ENCODE results near the gene CEBPB. TPM values are rescaled to one million over a fixed set of nuclear protein-coding genes. Genes with fewer than 3 reads are reported as not detected.

The CEBPB gene
- polyA plus RNA-seq: 10 to 100 TPM; 15.3 to 27.6 (median 22.9) TPM

DNA sequence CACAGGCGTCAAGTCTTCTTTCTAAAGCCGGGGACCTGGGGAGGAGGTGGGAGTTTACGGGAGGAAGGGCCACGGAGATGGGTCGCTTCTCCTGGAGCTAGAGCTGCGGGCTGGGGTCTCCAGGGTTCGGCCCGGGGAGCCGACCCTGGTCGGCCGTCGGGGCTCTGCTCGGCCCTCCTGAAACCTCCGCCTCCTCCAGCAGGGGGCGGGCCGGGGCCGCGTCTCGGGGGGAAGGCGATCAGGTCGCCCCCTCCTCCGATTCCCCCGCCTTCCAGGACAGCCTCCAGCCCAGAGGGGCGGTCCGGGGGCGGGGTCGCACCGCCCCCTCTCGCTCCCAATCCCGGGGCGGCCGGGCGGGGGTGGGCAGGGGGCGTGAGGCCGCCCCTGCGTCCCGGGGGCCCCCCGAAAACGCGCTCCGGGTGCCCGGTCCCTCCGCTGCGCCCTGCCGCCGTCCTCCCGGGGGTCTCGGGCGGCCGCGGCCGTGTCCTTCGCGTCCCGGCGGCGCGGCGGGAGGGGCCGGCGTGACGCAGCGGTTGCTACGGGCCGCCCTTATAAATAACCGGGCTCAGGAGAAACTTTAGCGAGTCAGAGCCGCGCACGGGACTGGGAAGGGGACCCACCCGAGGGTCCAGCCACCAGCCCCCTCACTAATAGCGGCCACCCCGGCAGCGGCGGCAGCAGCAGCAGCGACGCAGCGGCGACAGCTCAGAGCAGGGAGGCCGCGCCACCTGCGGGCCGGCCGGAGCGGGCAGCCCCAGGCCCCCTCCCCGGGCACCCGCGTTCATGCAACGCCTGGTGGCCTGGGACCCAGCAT is at the start of gene CEBPB:
TSS of gene CEBPB (plus strand) at position 580 of the 814 bp plus-strand sequence. CDS start at position 784, 204 bp downstream.
- Mint-ChIP-seq H3K27me3 (ENCODE audit: low read depth in 3 of 3) (peaks cover 5 to 10% (median 7%) of the 10 kb centered on the region in 3 donors), H3K27ac (peak within 1 kb of the TSS in 5 of 6 donors; percentile 57 to 89 (median 81)), H3K4me1 (peaks cover 27 to 28% of the 10 kb centered on the region in 2 donors), H3K9me3 (no peaks in the 10 kb centered on the region), H3K4me3 (peak within 1 kb of the TSS; percentile 80 to 87 (median 85)), H3K36me3 (peaks cover 0 to 5% (median 0%) of the 10 kb centered on the region in 3 donors)
- DNase-seq: peak; percentile 81 to 86 (median 85)

DNA sequence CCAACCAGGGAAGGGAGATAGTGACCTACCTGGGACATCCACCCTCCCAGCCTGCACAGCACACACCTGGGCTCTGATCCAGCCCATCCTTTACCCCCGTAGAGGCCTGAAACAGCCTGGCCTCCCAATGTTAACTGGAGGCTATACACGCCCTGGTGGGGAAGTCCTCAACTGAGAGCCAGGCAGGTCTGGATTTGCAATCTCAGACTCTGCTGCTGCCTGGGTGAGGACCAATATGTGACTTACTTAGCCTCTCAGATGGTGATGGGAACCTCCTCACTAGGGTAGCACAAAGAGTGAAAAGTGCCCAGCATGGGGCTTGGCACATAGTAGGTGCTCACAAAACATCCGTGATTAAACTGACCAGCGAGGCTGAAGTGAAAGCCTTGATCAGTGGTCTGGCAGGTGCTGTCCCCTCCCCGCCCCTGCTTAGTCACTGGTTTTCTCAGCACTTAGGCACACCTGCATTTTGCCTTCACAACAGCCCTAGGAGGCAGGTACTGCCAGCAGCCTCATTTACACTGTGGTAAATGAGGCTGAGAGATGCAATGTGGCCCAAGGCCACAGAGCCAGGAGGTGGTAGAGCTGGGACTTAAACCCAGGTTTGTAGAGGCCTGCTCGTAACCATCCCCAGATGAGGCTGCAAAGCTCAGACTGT is 49.5 kb upstream of the CEBPB start:
- H3K4me1 Mint-ChIP-seq: peaks cover 28 to 37% of the 10 kb centered on the region in 2 donors
- H3K4me3 Mint-ChIP-seq: no peak overlapping the region
- peak overlapping the region in 1 of 6 donors; percentile 7 for H3K27ac Mint-ChIP-seq
- peaks cover 7 to 11% (median 9%) of the 10 kb centered on the region in 3 donors for H3K36me3 Mint-ChIP-seq
- H3K27me3 Mint-ChIP-seq (ENCODE audit: low read depth in 3 of 3): peaks cover 0 to 3% (median 2%) of the 10 kb centered on the region in 3 donors
- no peak for DNase-seq
- H3K9me3 Mint-ChIP-seq: no peaks in the 10 kb centered on the region

DNA sequence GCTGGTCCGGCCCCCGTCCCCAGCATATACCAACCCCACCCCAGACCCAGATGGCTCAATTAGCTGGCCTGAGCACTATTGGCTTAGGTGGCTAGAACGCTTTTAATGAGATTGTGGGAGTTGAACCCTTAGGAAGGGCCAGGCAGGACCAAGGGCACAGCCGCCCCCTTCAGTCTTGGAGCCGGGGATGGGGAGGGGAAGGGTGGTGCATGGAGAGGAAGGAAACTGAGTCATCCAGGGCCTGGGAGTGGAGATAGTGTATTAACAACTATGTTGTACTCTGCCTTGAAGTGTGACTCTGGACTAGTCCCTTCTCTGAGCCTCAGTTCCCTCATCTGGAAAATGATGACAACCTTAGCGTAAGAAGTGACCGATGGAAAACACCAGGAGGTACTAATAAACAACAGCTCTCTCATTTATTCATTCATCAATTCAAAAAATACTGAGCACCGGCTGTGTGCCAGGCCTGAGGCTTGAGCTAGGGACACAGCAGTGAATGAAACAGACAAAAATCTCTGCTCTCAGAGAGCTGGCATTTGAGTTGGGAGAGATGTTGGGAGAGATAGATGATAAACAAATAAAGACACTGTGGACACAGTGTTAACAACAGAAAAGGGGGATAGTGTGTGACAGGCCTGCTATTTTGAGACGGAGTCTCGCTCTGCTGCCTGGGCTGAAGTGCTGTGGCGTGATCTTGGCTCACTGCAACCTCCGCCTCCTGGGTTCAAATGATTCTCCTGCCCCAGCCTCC is 48.6 kb upstream of the CEBPB start:
- DNase-seq: no peak
- H3K36me3 Mint-ChIP-seq: peaks cover 7 to 11% (median 9%) of the 10 kb centered on the region in 3 donors
- no peak overlapping the region for H3K4me3 Mint-ChIP-seq
- peak overlapping the region in 1 of 6 donors; percentile 53 for H3K27ac Mint-ChIP-seq
- peaks cover 0 to 3% (median 2%) of the 10 kb centered on the region in 3 donors for H3K27me3 Mint-ChIP-seq (ENCODE audit: low read depth in 3 of 3)
- H3K9me3 Mint-ChIP-seq: no peaks in the 10 kb centered on the region
- H3K4me1 Mint-ChIP-seq: peaks cover 36 to 44% of the 10 kb centered on the region in 2 donors

DNA sequence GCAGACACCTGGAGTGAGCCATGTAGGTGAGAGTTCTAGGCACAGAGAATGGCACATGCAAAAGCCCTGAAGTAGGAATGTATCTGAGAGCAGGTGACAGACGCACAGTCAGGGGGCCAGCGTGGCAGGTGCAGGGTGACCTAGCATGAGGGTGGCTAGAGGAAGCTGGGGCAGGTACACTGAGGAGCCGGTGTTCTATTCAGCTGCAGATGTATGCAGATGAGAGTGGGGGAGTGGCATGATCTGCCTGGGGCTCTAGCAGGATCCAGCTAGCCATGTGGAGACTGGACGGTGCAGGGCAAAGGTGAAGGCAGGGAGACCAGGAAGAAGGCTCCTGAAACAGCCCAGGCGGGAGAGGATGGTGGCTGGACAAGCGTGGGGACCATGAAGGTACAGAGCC is 47.8 kb upstream of the CEBPB start:
- H3K27ac Mint-ChIP-seq: peak overlapping the region in 3 of 6 donors; percentile 8 to 68 (median 60)
- peaks cover 6 to 7% (median 6%) of the 10 kb centered on the region in 3 donors for H3K36me3 Mint-ChIP-seq
- DNase-seq: no peak
- peaks cover 42 to 46% of the 10 kb centered on the region in 2 donors for H3K4me1 Mint-ChIP-seq
- H3K27me3 Mint-ChIP-seq (ENCODE audit: low read depth in 3 of 3): peaks cover 0 to 3% (median 2%) of the 10 kb centered on the region in 3 donors
- H3K9me3 Mint-ChIP-seq: no peaks in the 10 kb centered on the region
- no peak overlapping the region for H3K4me3 Mint-ChIP-seq

DNA sequence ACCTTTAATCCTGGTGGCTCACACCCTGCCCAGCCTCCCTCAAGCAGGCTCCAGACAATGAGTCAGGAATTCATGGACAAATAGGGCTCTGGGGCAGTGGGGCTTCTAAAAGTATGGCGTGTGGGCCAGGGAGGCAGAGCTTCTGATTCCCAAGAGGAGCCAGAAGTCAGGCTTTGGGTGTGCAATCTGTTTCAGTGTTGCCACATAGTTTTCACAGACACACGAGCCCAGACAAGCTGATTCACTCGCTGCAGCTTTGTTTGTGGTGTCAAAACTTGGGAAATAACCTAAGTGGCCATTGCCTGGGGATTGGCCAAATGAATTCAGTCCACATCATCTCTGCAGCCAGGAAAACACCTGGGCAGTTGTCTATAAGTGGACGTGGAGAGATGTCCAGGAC is 46.3 kb upstream of the CEBPB start:
- Mint-ChIP-seq H3K4me3 (no peak overlapping the region), H3K27me3 (ENCODE audit: low read depth in 3 of 3) (peaks cover 0 to 5% (median 2%) of the 10 kb centered on the region in 3 donors), H3K9me3 (no peaks in the 10 kb centered on the region), H3K36me3 (peaks cover 6 to 7% (median 6%) of the 10 kb centered on the region in 3 donors), H3K27ac (peak overlapping the region in 1 of 6 donors; percentile 23), H3K4me1 (peaks cover 50 to 62% of the 10 kb centered on the region in 2 donors)
- no peak for DNase-seq

DNA sequence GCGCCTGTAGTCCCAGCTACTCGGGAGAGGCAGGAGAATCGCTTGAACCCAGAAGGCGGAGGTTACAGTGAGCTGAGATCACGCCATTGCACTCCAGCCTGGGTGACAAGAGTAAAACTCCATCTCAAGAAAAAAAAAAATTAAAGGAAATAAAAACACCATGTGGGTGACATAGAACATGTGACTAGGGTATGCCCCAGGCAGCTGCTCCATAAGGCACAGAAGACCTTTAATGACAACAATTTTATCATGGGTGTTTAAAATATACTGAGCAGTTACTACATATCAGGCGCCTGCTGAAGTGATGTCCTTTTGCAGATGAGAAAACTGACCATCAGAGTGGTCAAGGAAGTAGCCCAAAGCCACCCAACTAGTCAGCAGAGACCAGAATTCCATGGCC is 45.1 kb upstream of the CEBPB start:
- Mint-ChIP-seq H3K4me1 (peaks cover 49 to 64% of the 10 kb centered on the region in 2 donors), H3K36me3 (peaks cover 3 to 6% (median 6%) of the 10 kb centered on the region in 3 donors), H3K27ac (peak overlapping the region in 5 of 6 donors; percentile 7 to 97 (median 94)), H3K27me3 (ENCODE audit: low read depth in 3 of 3) (peaks cover 0 to 2% (median 0%) of the 10 kb centered on the region in 3 donors), H3K4me3 (peak overlapping the region in 2 of 5 donors; percentile 82 to 85), H3K9me3 (no peaks in the 10 kb centered on the region)
- no peak for DNase-seq

DNA sequence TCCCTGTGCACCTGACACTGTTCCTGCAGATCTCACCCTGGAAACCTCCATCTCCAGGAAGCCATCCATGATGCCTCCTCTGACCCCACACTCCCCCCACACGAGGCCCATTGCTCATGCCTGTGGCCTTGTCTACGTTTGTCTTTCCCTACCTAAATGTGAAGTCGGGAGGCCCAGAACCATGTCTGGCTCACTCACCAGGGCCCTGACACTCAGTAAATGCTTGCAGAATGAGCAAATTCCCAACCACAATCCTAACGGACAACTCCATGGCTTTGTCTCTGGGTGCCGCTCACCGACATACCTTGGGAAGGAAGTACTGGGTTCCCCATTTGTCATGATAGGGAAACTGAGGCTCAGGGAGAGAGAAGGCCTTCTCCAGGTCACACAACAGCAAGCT is 44.4 kb upstream of the CEBPB start:
- DNase-seq: no peak
- peak overlapping the region; percentile 76 to 85 (median 79) for H3K4me3 Mint-ChIP-seq

DNA sequence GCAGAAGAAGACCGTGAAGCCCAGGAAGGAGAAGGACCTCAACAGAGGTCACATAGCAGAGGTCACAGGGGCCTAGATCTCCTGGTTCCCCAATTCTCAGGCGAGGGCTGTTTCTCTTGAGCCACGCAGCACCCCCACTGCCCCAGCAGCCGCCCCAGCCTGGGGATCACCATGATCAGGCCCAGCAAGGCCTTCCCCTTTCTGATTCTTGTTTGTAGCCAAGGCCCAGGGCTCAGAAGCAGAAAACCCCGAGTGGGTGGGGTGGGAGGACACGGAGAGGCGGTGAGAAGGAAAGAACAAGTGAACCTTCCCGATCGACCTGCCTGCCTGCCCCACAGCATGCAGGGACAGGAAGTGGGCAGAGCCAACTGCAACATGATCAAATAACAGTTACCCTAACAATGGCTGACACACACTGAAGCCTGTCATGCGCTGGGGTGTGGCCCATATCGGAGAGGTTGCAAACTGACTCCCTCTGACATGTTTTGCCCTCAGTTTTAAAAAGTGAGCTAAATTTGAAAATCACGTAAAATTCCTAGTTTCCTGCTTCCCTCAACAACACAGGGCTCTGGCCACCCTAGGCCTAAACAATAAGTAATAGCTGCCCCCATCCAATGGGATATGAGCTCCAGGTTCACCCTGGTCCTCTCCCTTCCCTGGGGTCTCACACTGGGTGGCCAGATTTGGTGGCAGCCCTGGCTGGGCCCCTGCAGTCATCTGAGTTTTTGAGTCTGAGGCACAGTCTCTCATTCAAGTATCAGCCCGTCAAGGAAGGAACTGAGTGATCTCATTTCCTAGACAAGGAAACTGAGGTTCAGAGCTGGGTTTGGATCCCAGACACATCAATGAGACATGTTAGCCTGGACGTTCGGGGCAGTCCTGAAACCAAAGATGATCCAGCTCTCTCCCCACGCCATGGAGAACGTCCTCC is 43.6 kb upstream of the CEBPB start:
- Mint-ChIP-seq H3K4me3 (peak overlapping the region; percentile 76 to 85 (median 79)), H3K36me3 (peaks cover 2 to 6% (median 3%) of the 10 kb centered on the region in 3 donors), H3K27me3 (ENCODE audit: low read depth in 3 of 3) (peaks cover 0 to 2% (median 0%) of the 10 kb centered on the region in 3 donors), H3K4me1 (peaks cover 58 to 73% of the 10 kb centered on the region in 2 donors), H3K9me3 (no peaks in the 10 kb centered on the region), H3K27ac (peak overlapping the region; percentile 89 to 97 (median 94))
- peak; percentile 66 to 72 (median 68) for DNase-seq

More for the DNA sequence above, 44.4 kb upstream of the CEBPB start:
- peaks cover 3 to 6% (median 6%) of the 10 kb centered on the region in 3 donors for H3K36me3 Mint-ChIP-seq
- H3K9me3 Mint-ChIP-seq: no peaks in the 10 kb centered on the region
- peak overlapping the region; percentile 89 to 97 (median 94) for H3K27ac Mint-ChIP-seq
- H3K27me3 Mint-ChIP-seq (ENCODE audit: low read depth in 3 of 3): peaks cover 0 to 2% (median 0%) of the 10 kb centered on the region in 3 donors
- peaks cover 53 to 68% of the 10 kb centered on the region in 2 donors for H3K4me1 Mint-ChIP-seq

DNA sequence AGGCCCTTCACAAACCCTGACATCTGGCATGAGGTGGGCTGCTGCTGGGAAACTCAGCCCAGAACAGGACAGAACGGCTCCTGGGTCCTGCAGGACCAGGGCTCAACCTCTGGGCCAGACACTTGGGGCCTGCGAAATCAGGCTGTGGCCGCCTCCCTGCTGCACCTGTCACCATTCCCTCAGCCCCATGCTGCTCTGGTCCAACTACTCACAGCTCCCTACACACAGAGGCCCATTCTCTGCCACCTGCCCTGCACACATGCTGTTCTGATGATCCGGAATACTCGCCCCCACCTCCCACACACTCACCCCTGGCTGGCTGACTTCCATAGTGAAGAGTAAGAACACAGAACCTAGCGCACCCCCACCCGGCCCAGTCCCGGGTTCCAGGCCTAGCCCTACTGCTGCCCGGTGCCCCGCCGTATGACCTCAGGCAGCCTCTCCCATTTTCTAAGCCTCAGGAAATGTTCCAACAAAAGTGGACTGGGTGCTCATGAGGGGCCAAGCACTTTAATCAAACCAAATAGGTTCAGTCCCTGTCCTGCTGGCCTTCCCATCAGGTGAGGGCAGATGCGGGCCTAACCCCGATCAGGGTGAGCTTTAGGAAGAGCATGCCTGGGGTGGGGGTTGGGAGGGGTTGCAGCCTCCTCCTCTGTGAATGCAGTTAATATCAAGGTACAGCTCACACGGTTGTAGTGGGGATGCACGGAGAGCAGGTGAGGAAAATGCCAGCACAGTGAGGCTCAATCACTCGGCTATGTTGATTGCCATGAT is 41.0 kb upstream of the CEBPB start:
- Mint-ChIP-seq H3K4me1 (peaks cover 70 to 85% of the 10 kb centered on the region in 2 donors), H3K27ac (peak overlapping the region in 5 of 6 donors; percentile 5 to 97 (median 85)), H3K9me3 (no peaks in the 10 kb centered on the region), H3K4me3 (peak overlapping the region in 2 of 5 donors; percentile 4 to 9), H3K36me3 (no peaks in the 10 kb centered on the region), H3K27me3 (ENCODE audit: low read depth in 3 of 3) (peaks cover 0 to 9% (median 0%) of the 10 kb centered on the region in 3 donors)
- no peak for DNase-seq

DNA sequence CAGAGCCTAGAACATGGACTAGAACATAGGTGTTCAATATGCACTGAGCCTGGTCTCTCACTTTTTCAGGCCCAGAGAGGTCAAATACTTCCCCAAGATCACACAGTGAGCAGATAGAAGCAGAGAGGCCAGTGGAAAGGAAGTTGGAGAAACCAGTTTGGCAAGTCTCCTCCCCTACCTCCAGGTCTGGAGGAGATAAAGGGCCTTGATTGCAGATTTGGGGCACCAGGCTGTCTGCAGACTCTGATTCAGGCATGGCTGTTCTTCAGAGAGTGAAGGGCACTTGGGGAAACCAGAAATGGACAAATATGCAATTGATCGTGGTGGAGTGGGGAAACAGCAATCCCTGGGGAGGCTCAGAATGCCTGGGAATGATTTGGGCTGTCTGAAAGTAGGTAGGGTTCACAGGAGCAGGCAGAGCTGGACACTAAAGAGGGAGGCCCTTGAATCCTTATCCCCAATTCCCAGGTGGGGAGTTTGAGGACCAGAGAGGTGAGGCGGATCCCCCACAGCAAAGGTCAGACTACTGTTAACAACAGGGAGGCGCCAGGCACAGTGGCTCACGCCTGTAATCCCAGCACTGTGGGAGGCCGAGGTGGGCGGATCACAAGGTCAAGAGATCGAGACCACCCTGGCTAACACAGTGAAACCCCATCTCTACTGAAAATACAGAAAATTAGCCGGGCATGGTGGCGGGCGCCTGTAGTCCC is 39.4 kb upstream of the CEBPB start:
- no peak for DNase-seq
- H3K4me3 Mint-ChIP-seq: peak overlapping the region; percentile 24 to 87 (median 61)
- H3K36me3 Mint-ChIP-seq: no peaks in the 10 kb centered on the region
- peaks cover 0 to 11% (median 2%) of the 10 kb centered on the region in 3 donors for H3K27me3 Mint-ChIP-seq (ENCODE audit: low read depth in 3 of 3)
- peaks cover 65 to 79% of the 10 kb centered on the region in 2 donors for H3K4me1 Mint-ChIP-seq
- peak overlapping the region in 5 of 6 donors; percentile 22 to 97 (median 81) for H3K27ac Mint-ChIP-seq
- H3K9me3 Mint-ChIP-seq: no peaks in the 10 kb centered on the region

DNA sequence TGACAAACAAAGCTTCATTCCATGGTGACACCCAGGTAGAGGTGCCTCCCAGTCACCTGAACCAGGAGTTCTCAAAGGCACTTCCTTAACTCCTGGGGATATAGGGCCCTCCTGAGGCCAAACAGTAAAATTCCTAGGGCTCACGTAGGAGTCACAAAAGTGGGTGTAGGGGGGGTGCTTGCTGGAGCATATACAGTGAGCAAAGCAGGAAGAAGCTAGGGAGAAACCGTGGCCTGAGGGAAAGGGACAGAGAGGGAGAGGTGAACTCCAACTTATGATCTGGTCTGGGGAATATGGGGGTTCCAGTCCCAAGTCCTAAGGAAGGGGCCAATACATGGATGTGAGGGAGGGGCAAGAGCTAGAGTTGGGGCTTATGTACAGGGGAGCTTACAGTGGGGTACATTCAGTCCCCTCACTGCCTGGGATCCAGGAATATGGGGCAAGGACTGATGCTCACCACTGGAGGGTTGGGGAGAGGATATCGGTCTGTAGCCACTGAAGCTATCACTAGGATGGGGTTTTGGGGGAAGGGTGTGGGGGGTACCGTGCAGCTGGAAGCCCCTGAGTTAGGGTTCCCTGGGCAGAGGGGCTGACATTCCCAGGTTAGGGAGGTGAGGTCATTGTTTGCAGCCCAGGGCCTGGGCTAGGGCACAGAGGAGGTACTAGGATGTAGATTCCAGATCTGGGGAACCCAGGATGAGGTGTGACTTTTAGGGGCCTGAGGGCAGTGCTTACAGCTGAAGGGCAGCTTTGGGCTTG is 38.1 kb upstream of the CEBPB start:
- peaks cover 51 to 65% of the 10 kb centered on the region in 2 donors for H3K4me1 Mint-ChIP-seq
- H3K27me3 Mint-ChIP-seq (ENCODE audit: low read depth in 3 of 3): peaks cover 0 to 14% (median 2%) of the 10 kb centered on the region in 3 donors
- H3K27ac Mint-ChIP-seq: peak overlapping the region; percentile 77 to 97 (median 89)
- no peaks in the 10 kb centered on the region for H3K9me3 Mint-ChIP-seq
- peak overlapping the region; percentile 86 to 89 (median 88) for H3K4me3 Mint-ChIP-seq
- DNase-seq: no peak
- H3K36me3 Mint-ChIP-seq: no peaks in the 10 kb centered on the region

Measured in immature natural killer cell (primary cell).